Heart right ventricle (tissue), 16 donors: Measurements from ENCODE around the gene NUDT3. TPM values are rescaled to one million over a fixed set of nuclear protein-coding genes. Genes with fewer than 3 reads are reported as not detected.

Experiments
- ATAC-seq, 8 donors: fragments of 200-7000 bp; cut with Tn5 transposase; one replicate each; pipeline ENCODE4 v1.9.1; 2020; ENCODE audit warnings: mild to moderate bottlenecking in 8 of 8, moderate library complexity in 8 of 8, moderate number of reproducible peaks in 1 of 8
- DNase-seq, 2 donors: peaks; one replicate each; pipeline ENCODE4 v3.0.0-alpha.2; 2020
- H3K27ac ChIP-seq, 10 donors: fragments of 200-600 bp; sonication (generic) in 2 of 10; one replicate each; pipeline versions ENCODE4 v1.5.0 to v1.8.0; 2020 to 2022; ENCODE audit warnings: mild to moderate bottlenecking in 3 of 10
- H3K27me3 ChIP-seq, 7 donors: fragments of 200-600 bp; one replicate each; pipeline ENCODE4 v1.8.0; 2021 to 2022; ENCODE audit warnings: mild to moderate bottlenecking in 2 of 7
- H3K36me3 ChIP-seq, 9 donors: fragments of 200-600 bp; sonication (generic) in 1 of 9; one replicate each; pipeline versions ENCODE4 v1.5.0 to v1.8.0; 2020 to 2022; ENCODE audit warnings: mild to moderate bottlenecking in 2 of 9
- H3K4me1 ChIP-seq, 9 donors: fragments of 200-600 bp; sonication (generic) in 1 of 9; one replicate each; pipeline versions ENCODE4 v1.5.0 to v1.8.0; 2020 to 2022; ENCODE audit warnings: mild to moderate bottlenecking in 4 of 9
- H3K4me3 ChIP-seq, 10 donors: fragments of 200-600 bp; sonication (generic) in 2 of 10; one replicate each; pipeline versions ENCODE4 v1.5.0 to v1.8.0; 2020 to 2022; ENCODE audit warnings: mild to moderate bottlenecking in 7 of 10, moderate library complexity in 2 of 10
- H3K9me3 ChIP-seq, 11 donors: fragments of 200-600 bp in 10 of 11; sonication (generic) in 2 of 11; one replicate each; pipeline versions ENCODE4 v1.5.0 to v1.8.0; 2013 to 2022; ENCODE audit warnings: mild to moderate bottlenecking in 2 of 11, control low read depth in 1 of 11, moderate library complexity in 1 of 11
- WGBS, 2 donors: extraction: QIAGEN DNeasy Blood & Tissue Kit; methylation state at CpG; one replicate each; pipeline ENCODE4 v1.1.7; 2013; ENCODE audit warnings: inconsistent platforms in 1 of 2; 5-methylcytosine and 5-hydroxymethylcytosine counted together
- intact Hi-C, 10 donors: fragments of 100-400 bp; cut with DNase I; formaldehyde crosslinking; loops; one replicate each; pipeline versions ENCODE4 v1.11.1 to v1.14.2; 2022
- polyA plus RNA-seq, 2 donors: library from polyadenylated mRNA; stranded (reverse); fragments of 200-250 nt; gene quantifications; one replicate each; pipeline ENCODE4 v1.2.3, GENCODE V29; 2013
- total RNA-seq, 10 donors: library from RNA; stranded (reverse); fragmentation: NEBNext Ultra II Directional in 3 of 10; extraction: Animal tissue kit (Norgen Biotek cat#: 25700) in 3 of 10; gene quantifications; one replicate each; pipeline versions ENCODE4 v1.2.1 to v1.2.4, GENCODE V29; 2021 to 2023
- TF ChIP-seq, protein P1 (sequence below), 9 donors: fragments of 200-600 bp; sonication (generic) in 2 of 9; IDR thresholded peaks; one replicate each; pipeline versions ENCODE4 v1.5.0 to v1.8.0; 2021 to 2022; ENCODE audit warnings: antibody characterized with exemption in 9 of 9, mild to moderate bottlenecking in 5 of 9, moderate library complexity in 1 of 9
- donor health status: Arrhythmogenic right ventricular cardiomyopathy.
- donor health status: ischemic (EF 13 %, LVEDD 7.1; RV severe dilation, severe dysfunction).
- donor health status: healthy with polysubstance abuse.
- donor health status: DM: no; HTN: yes; CAD: no.
- donor health status: DM: no; HTN: no; CAD: no.
- donor health status: ischemic (EF 25% LVEDD 6.9; RV normal size, moderate dysfunction).
- donor health status: ischemic (EF 25% LVEDD 5.7; RV mildly dilated, moderate dysfunction).
- donor health status: healthy.
- donor health status: DM: yes; HTN: yes; CAD: no.
- donor health status: Ischemic cardiomyopathy.
- donor health status: ischemic (EF 35%, LVEDD 5.7; RV mildly dilated, moderate dysfunction).
- donor health status: nonischemic (EF 11% LVEDD 7.7; RV severe dilation, severe dysfunction).
- donor health status: DM: yes; HTN: yes; CAD: no.
- donor health status: PGD.
- donor health status: ischemic (EF 29% LVEDD 5.4; RV normal size, mild dysfunction).
- donor health status: nonischemic (EF 23%, LVEDD 6.1; RV moderate dilation, normal function).

Gene NUDT3
- total and polyA plus RNA-seq, 12 donors = 9.3 to 67.1 (median 54.4) TPM

DNA sequence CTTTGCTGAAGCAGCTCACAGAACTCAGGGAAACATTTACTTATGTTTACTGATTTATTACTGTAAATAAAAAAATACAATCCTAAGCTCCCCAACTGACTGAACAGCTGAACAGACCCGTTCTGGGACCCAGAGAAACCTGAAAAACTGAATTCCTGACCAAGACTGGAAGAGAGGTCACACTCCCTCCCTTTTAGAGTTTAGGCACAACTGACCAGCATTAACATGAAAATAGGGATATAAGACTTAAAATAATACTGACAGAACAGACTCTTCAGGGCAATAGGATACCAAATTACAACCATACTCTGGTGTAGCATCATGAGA is 45.1 kb upstream of the NUDT3 start:
- intact Hi-C loops = no loop called here

DNA sequence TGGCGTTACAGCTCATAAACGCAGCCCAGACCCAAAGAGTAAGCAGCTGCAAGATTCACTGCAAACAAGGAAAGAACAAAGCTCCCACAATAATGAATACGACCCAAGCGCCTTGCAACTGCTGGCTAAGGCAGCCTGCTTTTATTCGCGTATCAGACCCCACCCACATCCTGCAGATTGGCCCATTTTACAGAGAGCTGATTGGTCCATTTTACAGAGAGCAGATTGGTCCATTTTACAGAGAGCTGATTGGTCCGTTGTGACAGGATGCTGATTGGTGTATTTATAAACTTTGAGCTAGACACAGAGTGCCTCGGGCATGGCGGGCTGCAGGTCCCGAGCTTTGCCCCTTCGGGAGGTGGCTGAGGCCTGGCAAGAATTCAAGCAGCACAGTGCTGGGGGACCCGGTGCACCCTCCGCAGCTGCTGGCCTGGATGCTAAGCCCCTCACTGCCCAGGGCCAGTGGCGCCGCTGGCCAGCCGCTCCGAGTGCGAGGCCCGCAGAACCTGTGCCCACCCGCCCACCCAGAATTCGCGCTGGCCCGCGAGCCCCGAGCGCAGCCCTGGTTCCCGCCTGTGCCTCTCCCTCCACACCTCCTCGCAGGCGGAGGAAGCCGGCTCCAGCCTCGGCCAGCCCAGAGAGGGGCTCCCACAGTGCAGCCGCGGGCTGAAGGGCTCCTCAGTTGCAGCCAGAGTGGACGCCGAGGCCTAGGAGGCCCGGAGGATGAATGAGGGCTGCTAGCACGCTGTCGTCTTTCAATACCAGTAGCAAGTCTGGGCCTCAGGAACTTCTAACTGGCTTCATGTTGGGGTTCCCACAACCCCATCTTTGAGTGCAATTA is 44.6 kb upstream of the NUDT3 start:
- intact Hi-C loops = no loop called here
- Histone ChIP-seq H3K27me3 (no peaks in the 10 kb centered on the region), H3K27ac (no peak overlapping the region), H3K9me3 (peaks cover 0 to 6% (median 0%) of the 10 kb centered on the region in 11 donors), H3K4me1 (no peaks in the 10 kb centered on the region), H3K36me3 (no peaks in the 10 kb centered on the region), H3K4me3 (no peak overlapping the region)
- 90 to 93% methylated on average over 37 to 38 of the region's 38 CpGs for WGBS, 2 donors
- TF ChIP-seq, protein P1, sequence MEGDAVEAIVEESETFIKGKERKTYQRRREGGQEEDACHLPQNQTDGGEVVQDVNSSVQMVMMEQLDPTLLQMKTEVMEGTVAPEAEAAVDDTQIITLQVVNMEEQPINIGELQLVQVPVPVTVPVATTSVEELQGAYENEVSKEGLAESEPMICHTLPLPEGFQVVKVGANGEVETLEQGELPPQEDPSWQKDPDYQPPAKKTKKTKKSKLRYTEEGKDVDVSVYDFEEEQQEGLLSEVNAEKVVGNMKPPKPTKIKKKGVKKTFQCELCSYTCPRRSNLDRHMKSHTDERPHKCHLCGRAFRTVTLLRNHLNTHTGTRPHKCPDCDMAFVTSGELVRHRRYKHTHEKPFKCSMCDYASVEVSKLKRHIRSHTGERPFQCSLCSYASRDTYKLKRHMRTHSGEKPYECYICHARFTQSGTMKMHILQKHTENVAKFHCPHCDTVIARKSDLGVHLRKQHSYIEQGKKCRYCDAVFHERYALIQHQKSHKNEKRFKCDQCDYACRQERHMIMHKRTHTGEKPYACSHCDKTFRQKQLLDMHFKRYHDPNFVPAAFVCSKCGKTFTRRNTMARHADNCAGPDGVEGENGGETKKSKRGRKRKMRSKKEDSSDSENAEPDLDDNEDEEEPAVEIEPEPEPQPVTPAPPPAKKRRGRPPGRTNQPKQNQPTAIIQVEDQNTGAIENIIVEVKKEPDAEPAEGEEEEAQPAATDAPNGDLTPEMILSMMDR (IDR thresholded peaks at IDR 0.05) = no peak
- no peak for DNase-seq
- no peak for ATAC-seq

More for the DNA sequence above, 45.1 kb upstream of the NUDT3 start:
- Histone ChIP-seq H3K9me3 (peaks cover 0 to 6% (median 0%) of the 10 kb centered on the region in 11 donors), H3K4me1 (no peaks in the 10 kb centered on the region), H3K27ac (no peak overlapping the region), H3K4me3 (no peak overlapping the region), H3K27me3 (no peaks in the 10 kb centered on the region), H3K36me3 (no peaks in the 10 kb centered on the region)
- TF ChIP-seq, protein P1 (IDR thresholded peaks at IDR 0.05) = no peak
- 80 to 82% methylated on average over 1 of the region's 1 CpG for WGBS, 2 donors
- ATAC-seq (no peak), DNase-seq (no peak)

DNA sequence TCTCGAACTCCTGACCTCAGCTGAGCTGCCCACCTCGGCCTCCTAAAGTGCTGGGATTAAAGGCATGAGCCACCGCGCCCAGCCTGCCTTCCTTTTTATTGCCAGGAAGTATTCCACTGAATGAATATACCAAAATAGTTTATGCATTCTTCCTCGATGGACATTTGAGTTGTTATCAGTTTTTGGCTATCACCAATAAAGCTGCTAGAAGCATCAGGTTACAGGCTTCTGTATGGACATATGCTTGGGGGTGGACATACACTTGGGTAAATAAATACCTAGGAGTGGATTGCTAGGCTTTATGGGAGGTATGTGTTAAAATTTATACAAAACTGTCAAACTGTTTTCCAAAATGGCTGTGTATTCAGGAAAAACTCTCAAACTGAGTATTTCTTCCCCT is 43.4 kb upstream of the NUDT3 start:
- TF ChIP-seq, protein P1 (IDR thresholded peaks at IDR 0.05) = no peak
- Histone ChIP-seq H3K36me3 (no peaks in the 10 kb centered on the region), H3K9me3 (peaks cover 0 to 6% (median 0%) of the 10 kb centered on the region in 11 donors), H3K4me1 (no peaks in the 10 kb centered on the region), H3K27ac (no peak overlapping the region), H3K4me3 (no peak overlapping the region), H3K27me3 (no peaks in the 10 kb centered on the region)
- no peak for ATAC-seq
- DNase-seq = no peak
- intact Hi-C loops = no loop called here
- WGBS, 2 donors = 65 to 66% methylated on average over 5 of the region's 5 CpGs

DNA sequence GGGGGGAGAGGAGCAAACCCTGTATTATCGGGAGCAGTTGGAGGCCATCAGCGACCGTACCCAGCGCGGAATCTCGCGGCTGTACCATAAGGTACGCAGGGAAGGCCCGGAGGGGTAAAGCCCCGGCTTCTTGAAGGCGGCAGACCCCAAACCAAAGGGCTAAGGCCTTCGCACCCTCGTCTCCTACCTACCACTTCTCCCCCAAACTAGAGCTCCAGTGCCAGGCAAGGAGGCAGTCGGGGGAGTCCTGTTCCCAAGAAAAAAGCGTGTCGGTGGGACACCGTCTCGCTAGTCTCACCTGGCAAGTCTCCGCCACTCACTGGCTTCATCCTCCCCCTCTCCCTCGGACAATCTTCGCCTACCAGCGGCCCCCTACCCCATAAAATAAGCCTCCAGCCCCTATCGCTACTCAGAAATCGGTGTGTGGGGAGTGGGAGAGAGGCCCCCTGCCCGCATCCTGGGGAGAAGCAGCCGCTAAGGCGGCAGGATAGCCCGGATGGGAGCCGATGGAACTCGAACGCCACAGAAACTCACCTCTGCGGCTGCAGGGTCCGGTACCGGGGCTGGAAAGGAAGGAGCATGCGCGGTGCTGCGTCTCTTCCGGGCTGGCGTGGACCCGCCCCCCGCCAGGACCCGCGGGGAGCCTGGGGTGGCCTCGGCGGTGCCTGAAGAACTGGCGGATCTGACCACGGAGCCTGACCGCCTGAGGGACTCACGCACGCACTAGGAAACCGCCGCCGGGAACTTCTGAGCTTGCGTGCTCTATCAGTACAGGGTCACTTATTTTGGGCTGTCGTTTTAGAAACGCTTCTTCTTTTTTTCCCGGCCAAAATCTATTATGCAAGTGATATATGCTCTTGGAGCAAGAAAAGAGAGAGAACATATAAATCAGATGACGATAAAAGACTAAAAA is 33.3 kb upstream of the NUDT3 start, which contains the start of gene RPS10:
TSS of gene RPS10 (minus strand) at position 572 of the 913 bp plus-strand sequence. CDS start 848 bp downstream, outside the sequence.
- intact Hi-C loops = loop anchor here in 1 of 10 donors (5.0 kb wide), 1 partner anchor 182 kb away; no protein-coding TSS in a partner anchor
- Histone ChIP-seq H3K9me3 (no peaks in the 10 kb centered on the region), H3K27ac (peak within 1 kb of the TSS; percentile 68 to 89 (median 84)), H3K27me3 (no peaks in the 10 kb centered on the region), H3K4me3 (peak within 1 kb of the TSS; percentile 66 to 92 (median 75)), H3K4me1 (peaks cover 0 to 25% (median 16%) of the 10 kb centered on the region in 9 donors), H3K36me3 (peaks cover 3 to 43% (median 36%) of the 10 kb centered on the region in 9 donors)
- ATAC-seq = peak; percentile 98 to 100 (median 99)
- TF ChIP-seq, protein P1 (IDR thresholded peaks at IDR 0.05) = peak in 1 of 9 donors; percentile 39
- WGBS, 2 donors = 0 to 1% methylated on average over 55 to 58 of the region's 58 CpGs
- DNase-seq = peak; percentile 93 to 96
